Measurements from ENCODE around the gene DSCAM.

DSCAM gene

DNA sequence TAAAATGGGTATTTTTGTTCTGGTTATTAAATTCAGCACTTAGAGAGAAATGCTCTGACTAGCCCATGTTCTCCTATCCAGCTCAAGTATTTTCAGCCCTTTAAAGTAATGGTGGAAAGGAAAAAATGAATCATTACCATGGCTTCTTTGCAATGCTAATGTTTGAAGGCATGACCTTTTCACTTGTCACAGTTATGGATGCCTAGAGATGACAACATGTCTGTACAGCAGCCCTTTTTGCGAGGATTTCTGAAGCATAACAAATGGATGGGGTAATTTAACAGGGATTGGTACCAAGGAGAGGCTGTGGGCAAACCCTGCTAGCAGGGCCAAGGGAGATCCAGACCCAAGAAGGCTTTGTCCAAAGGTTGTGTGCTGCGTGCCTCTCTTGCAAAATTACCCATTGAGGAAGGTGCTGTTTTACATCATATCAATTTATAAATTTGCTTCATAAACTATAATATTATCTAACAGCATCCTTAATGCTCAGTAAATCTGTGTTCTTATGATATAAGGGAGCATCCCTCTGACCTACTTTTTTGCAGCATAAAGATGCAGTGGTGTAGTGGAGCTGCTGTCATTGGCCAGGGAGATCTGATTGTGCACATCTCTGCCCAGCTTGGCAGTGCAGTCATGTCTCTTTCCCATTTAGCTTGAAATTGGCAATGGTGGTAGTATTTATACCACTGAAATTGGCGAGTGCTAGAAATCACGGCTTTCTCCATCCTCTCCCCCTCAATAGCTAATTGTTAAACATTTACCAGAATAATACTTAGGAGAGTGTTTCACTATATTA lies 652.6 kb downstream of the DSCAM start:
- Histone ChIP-seq H3K27me3 (ENCODE audit: insufficient read depth, poor library complexity, severe bottlenecking) (no peaks in the 10 kb centered on the region), H3K4me3 (replicated peaks; ENCODE audit: insufficient read depth, low read length) (no peak overlapping the region), H3K27ac (replicated peaks) (no peak overlapping the region)
- no peak for DNase-seq (ENCODE audit: low read depth in 1 of 2, low spot score in 1 of 2)
- TF ChIP-seq, protein P1, sequence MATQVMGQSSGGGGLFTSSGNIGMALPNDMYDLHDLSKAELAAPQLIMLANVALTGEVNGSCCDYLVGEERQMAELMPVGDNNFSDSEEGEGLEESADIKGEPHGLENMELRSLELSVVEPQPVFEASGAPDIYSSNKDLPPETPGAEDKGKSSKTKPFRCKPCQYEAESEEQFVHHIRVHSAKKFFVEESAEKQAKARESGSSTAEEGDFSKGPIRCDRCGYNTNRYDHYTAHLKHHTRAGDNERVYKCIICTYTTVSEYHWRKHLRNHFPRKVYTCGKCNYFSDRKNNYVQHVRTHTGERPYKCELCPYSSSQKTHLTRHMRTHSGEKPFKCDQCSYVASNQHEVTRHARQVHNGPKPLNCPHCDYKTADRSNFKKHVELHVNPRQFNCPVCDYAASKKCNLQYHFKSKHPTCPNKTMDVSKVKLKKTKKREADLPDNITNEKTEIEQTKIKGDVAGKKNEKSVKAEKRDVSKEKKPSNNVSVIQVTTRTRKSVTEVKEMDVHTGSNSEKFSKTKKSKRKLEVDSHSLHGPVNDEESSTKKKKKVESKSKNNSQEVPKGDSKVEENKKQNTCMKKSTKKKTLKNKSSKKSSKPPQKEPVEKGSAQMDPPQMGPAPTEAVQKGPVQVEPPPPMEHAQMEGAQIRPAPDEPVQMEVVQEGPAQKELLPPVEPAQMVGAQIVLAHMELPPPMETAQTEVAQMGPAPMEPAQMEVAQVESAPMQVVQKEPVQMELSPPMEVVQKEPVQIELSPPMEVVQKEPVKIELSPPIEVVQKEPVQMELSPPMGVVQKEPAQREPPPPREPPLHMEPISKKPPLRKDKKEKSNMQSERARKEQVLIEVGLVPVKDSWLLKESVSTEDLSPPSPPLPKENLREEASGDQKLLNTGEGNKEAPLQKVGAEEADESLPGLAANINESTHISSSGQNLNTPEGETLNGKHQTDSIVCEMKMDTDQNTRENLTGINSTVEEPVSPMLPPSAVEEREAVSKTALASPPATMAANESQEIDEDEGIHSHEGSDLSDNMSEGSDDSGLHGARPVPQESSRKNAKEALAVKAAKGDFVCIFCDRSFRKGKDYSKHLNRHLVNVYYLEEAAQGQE (IDR thresholded peaks at IDR 0.05; ENCODE audit: insufficient replicate concordance, low read depth), result no peak
- TF ChIP-seq, protein P2, sequence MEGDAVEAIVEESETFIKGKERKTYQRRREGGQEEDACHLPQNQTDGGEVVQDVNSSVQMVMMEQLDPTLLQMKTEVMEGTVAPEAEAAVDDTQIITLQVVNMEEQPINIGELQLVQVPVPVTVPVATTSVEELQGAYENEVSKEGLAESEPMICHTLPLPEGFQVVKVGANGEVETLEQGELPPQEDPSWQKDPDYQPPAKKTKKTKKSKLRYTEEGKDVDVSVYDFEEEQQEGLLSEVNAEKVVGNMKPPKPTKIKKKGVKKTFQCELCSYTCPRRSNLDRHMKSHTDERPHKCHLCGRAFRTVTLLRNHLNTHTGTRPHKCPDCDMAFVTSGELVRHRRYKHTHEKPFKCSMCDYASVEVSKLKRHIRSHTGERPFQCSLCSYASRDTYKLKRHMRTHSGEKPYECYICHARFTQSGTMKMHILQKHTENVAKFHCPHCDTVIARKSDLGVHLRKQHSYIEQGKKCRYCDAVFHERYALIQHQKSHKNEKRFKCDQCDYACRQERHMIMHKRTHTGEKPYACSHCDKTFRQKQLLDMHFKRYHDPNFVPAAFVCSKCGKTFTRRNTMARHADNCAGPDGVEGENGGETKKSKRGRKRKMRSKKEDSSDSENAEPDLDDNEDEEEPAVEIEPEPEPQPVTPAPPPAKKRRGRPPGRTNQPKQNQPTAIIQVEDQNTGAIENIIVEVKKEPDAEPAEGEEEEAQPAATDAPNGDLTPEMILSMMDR (IDR thresholded peaks at IDR 0.05; ENCODE audit: insufficient read depth, low read length), result no peak
- TF ChIP-seq POLR2AphosphoS5 (IDR thresholded peaks at IDR 0.05; ENCODE audit: low read depth), result no peak

DNA sequence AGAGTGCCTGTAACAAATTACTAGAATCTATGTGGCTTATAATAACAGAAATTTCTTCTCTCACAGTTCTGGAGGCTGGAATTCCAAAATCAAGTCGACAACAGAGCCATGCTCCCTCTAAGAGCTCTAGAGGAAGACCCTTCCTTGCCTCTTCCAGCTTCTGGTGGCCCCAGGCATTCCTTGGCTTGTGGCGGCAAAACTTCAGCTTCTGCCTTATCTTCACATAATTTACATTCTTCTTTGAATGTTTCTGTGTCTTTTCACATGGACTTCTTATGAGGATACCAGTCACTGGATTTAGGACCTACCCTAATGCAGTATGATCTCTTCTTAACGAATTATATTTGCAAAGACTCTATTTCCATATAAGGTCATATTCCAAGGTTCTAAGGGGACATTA lies 655.3 kb downstream of the DSCAM start:
- Histone ChIP-seq H3K27ac (replicated peaks) (no peak overlapping the region), H3K4me3 (replicated peaks; ENCODE audit: insufficient read depth, low read length) (no peak overlapping the region), H3K27me3 (ENCODE audit: insufficient read depth, poor library complexity, severe bottlenecking) (no peaks in the 10 kb centered on the region)
- TF ChIP-seq POLR2AphosphoS5 (IDR thresholded peaks at IDR 0.05; ENCODE audit: low read depth) (no peak), GABPA (IDR thresholded peaks at IDR 0.05; ENCODE audit: low read depth) (no peak), SPI1 (IDR thresholded peaks at IDR 0.05; ENCODE audit: borderline replicate concordance, low read depth) (no peak)
- DNase-seq (ENCODE audit: low read depth in 1 of 2, low spot score in 1 of 2), result no peak

- H3K27ac ChIP-seq (replicated peaks), result no peak overlapping the region
- no peaks in the 10 kb centered on the region for H3K27me3 ChIP-seq (ENCODE audit: insufficient read depth, poor library complexity, severe bottlenecking)
- TF ChIP-seq, protein P1 (IDR thresholded peaks at IDR 0.05; ENCODE audit: insufficient replicate concordance, low read depth), result no peak
- TF ChIP-seq SPI1 (IDR thresholded peaks at IDR 0.05; ENCODE audit: borderline replicate concordance, low read depth) (no peak), POLR2AphosphoS5 (IDR thresholded peaks at IDR 0.05; ENCODE audit: low read depth) (no peak), GABPA (IDR thresholded peaks at IDR 0.05; ENCODE audit: low read depth) (no peak)
- TF ChIP-seq, protein P2 (IDR thresholded peaks at IDR 0.05; ENCODE audit: insufficient read depth, low read length), result no peak
- no peak for DNase-seq (ENCODE audit: low read depth in 1 of 2, low spot score in 1 of 2)
- H3K4me3 ChIP-seq (replicated peaks; ENCODE audit: insufficient read depth, low read length), result no peak overlapping the region
These were observed 655.8 kb downstream of the DSCAM start for GRCh38 chr21:40191196-40191595.

DNA sequence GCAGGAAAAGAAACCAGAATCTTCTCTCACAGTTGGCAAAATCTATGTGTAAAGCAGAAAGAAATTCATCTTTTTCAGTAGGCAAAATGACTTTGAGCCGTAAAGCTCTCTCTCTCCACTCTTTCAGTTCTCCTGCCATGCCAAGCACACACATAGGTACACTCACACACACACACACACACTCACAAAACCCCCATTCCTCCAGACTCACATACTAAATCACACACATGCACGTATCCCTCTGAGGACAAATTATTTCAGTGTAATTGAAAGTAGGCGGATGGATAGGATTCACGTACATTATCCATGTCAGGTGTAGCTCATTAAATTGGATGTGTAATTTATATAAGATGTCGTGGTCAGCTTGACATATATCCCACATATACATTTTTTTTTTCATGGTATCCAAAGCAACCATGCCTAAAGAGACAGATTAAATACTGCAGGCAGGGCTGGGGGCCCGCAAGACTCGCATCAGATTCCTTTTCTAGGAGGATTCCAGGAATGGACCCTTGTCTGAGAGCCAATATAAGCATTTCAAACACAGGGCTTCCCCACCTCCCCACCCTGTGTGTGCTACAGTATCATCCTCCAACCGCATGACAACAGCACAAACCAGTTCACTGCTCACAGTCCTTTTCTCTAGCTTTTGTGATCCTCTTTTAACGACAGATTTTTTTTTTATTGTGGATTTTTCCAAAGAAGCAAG lies 658.9 kb downstream of the DSCAM start:
- TF ChIP-seq, protein P1 (IDR thresholded peaks at IDR 0.05; ENCODE audit: insufficient replicate concordance, low read depth), result no peak
- TF ChIP-seq GABPA (IDR thresholded peaks at IDR 0.05; ENCODE audit: low read depth) (no peak), SPI1 (IDR thresholded peaks at IDR 0.05; ENCODE audit: borderline replicate concordance, low read depth) (no peak)
- TF ChIP-seq, protein P2 (IDR thresholded peaks at IDR 0.05; ENCODE audit: insufficient read depth, low read length), result no peak
- DNase-seq (ENCODE audit: low read depth in 1 of 2, low spot score in 1 of 2), result no peak

More for the DNA sequence above, 658.9 kb downstream of the DSCAM start:
- no peak overlapping the region for H3K27ac ChIP-seq (replicated peaks)
- no peak overlapping the region for H3K4me3 ChIP-seq (replicated peaks; ENCODE audit: insufficient read depth, low read length)
- no peaks in the 10 kb centered on the region for H3K27me3 ChIP-seq (ENCODE audit: insufficient read depth, poor library complexity, severe bottlenecking)
